HL-60 (cell line): Measurements from ENCODE around the gene OSBPL5.

Experiments
- DNase-seq, 2 experiments: peaks; one replicate each; pipeline ENCODE4 v3.0.0-alpha.2; 2010 to 2020; ENCODE audit warnings: low read depth in 1 of 2, low spot score in 1 of 2
- H3K27ac ChIP-seq: fragments of 250-450 bp; sonication (Bioruptor Pico); replicated peaks from 2 replicates; pipeline ENCODE4 v1.5.1; 2020; ENCODE audit warnings: mild to moderate bottlenecking, moderate library complexity
- H3K27me3 ChIP-seq: fragments of 250-450 bp; sonication (Bioruptor Pico); 2 replicates; pipeline ENCODE4 v1.5.1; 2021; ENCODE audit warnings: mild to moderate bottlenecking, moderate library complexity; ENCODE audit not compliant: insufficient read depth, poor library complexity, severe bottlenecking
- H3K4me3 ChIP-seq: replicated peaks from 2 replicates; pipeline ENCODE4 v1.5.1; 2011; ENCODE audit warnings: mild to moderate bottlenecking, control low read depth, low read length; ENCODE audit not compliant: insufficient read depth
- CTCF ChIP-seq: IDR thresholded peaks from one replicate; pipeline ENCODE4 v1.5.1; 2011; ENCODE audit warnings: low read length, control low read depth, inconsistent platforms; ENCODE audit not compliant: insufficient read depth
- GABPA ChIP-seq: IDR thresholded peaks from 2 replicates; pipeline ENCODE4 v1.6.1; 2012; ENCODE audit warnings: low read depth
- POLR2AphosphoS5 ChIP-seq: IDR thresholded peaks from 2 replicates; pipeline ENCODE4 v1.6.1; 2012; ENCODE audit warnings: low read depth
- SPI1 ChIP-seq: IDR thresholded peaks from 2 replicates; pipeline ENCODE4 v1.6.1; 2012; ENCODE audit warnings: low read depth, mild to moderate bottlenecking, borderline replicate concordance
- TF ChIP-seq, protein P1 (sequence below): IDR thresholded peaks from 2 replicates; pipeline ENCODE4 v1.6.1; 2012; ENCODE audit warnings: low read depth; ENCODE audit not compliant: insufficient replicate concordance

OSBPL5 gene

DNA sequence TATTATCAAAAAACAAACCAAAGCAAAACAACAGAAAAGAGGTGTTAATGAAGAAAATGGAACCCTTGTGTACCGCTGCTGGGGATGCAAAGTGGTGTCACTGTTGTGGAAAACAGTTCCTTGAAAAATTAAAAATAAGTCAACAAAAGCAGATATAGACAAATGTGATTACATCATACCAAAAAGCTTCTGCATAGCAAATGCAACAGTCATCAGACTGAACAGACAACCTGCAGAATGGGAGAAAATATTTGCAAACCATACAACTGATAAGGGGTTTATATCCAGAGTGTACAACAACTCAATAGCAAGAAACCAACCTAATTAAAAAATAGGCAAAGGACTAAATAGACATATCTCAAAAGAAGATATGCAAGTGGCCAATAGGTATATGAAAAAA, 85.0 kb downstream of the OSBPL5 start:
- DNase-seq, result no peak
- Histone ChIP-seq H3K27ac (no peak overlapping the region), H3K4me3 (no peak overlapping the region), H3K27me3 (no peaks in the 10 kb centered on the region)
- TF ChIP-seq GABPA (no peak), SPI1 (no peak), CTCF (no peak)

DNA sequence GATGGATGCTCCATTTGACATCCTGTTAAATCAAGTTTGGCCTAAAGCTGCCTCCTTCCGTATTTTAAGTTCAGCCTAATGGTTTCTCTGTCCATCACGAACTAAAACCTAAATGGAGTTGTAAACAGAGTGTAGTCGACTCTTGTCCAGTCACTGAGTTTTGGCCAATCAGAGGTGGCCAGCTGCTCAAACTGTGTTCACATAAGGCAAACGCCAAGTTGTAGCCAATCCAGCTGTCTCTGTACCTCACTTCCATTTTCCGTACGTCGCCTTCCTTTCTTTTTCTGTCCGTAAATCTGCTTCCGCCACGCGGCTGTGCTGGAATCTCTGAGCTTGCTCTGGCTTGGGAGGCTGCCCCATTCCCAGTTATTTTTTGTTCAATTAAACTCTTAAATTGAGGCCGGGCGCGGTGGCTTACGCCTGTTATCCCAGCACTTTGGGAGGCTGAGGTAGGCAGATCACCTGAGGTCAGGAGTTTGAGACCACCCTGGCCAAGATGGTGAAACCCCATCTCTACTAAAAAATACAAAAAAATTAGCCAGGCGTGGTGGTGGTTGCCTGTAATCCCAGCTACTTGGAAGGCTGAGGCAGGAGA, 87.2 kb downstream of the OSBPL5 start:
- DNase-seq, result no peak
- TF ChIP-seq, protein P1, sequence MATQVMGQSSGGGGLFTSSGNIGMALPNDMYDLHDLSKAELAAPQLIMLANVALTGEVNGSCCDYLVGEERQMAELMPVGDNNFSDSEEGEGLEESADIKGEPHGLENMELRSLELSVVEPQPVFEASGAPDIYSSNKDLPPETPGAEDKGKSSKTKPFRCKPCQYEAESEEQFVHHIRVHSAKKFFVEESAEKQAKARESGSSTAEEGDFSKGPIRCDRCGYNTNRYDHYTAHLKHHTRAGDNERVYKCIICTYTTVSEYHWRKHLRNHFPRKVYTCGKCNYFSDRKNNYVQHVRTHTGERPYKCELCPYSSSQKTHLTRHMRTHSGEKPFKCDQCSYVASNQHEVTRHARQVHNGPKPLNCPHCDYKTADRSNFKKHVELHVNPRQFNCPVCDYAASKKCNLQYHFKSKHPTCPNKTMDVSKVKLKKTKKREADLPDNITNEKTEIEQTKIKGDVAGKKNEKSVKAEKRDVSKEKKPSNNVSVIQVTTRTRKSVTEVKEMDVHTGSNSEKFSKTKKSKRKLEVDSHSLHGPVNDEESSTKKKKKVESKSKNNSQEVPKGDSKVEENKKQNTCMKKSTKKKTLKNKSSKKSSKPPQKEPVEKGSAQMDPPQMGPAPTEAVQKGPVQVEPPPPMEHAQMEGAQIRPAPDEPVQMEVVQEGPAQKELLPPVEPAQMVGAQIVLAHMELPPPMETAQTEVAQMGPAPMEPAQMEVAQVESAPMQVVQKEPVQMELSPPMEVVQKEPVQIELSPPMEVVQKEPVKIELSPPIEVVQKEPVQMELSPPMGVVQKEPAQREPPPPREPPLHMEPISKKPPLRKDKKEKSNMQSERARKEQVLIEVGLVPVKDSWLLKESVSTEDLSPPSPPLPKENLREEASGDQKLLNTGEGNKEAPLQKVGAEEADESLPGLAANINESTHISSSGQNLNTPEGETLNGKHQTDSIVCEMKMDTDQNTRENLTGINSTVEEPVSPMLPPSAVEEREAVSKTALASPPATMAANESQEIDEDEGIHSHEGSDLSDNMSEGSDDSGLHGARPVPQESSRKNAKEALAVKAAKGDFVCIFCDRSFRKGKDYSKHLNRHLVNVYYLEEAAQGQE, result no peak
- TF ChIP-seq CTCF, result no peak
- no peak for TF ChIP-seq POLR2AphosphoS5
- TF ChIP-seq GABPA, result no peak
- no peak for TF ChIP-seq SPI1
- H3K4me3 ChIP-seq, result no peak overlapping the region

DNA sequence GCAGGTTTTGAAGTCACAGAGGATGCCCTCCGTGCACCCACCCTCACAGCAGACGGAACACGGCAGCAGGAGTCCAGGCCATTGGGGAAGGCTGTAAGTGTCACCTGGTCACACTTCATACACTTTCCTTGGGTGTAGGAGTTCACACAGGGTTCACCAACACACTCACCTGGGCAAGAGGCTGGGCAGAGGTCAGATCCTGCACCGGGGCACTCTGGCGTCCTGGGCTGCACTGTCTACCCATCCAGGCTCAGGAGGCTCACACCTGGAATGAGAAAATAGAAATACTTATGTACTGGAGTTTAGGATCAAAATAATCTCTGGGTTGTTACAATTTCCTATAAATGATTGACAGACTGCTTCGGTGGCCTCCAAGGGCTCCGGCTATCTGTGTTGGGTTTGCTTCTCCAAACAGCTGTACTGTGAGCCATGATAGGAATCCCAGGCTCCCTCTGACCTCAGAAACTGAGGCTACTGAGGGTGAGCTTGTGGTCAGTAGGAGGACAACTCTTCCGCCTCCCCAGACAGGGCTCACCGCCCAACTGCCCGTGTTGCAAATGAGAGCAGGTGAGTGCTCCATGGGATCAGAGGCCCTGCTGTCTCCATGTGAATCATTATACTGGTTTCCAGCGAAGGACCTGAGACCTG, 87.8 kb downstream of the OSBPL5 start:
- H3K27ac ChIP-seq, result no peak overlapping the region
- H3K4me3 ChIP-seq, result no peak overlapping the region
- H3K27me3 ChIP-seq, result no peaks in the 10 kb centered on the region
- DNase-seq, result no peak
- TF ChIP-seq SPI1, result no peak
- TF ChIP-seq GABPA, result no peak
- no peak for TF ChIP-seq POLR2AphosphoS5
- TF ChIP-seq, protein P1, result no peak
- no peak for TF ChIP-seq CTCF

More for the DNA sequence above, 87.2 kb downstream of the OSBPL5 start:
- Histone ChIP-seq H3K27ac (no peak overlapping the region), H3K27me3 (no peaks in the 10 kb centered on the region)
